GM12875 (cell line): Measurements from ENCODE around the gene RASA3.
"Not testable (repeated sequence)": the region's sequence is repeated elsewhere in the genome, so short reads cannot be mapped to it uniquely, and the experiment has no call there.

Source experiments
- H3K4me3 ChIP-seq: one replicate; pipeline ENCODE4 v1.5.1; 2011; ENCODE audit warnings: low read depth, low read length, control low read depth
- TF ChIP-seq, protein P1 (sequence below): IDR thresholded peaks from 2 replicates; pipeline ENCODE4 v1.5.1; 2011; ENCODE audit warnings: low read depth, mild to moderate bottlenecking, control low read depth, inconsistent platforms, low read length, moderate library complexity, borderline replicate concordance; ENCODE audit not compliant: insufficient read depth

The RASA3 gene

DNA sequence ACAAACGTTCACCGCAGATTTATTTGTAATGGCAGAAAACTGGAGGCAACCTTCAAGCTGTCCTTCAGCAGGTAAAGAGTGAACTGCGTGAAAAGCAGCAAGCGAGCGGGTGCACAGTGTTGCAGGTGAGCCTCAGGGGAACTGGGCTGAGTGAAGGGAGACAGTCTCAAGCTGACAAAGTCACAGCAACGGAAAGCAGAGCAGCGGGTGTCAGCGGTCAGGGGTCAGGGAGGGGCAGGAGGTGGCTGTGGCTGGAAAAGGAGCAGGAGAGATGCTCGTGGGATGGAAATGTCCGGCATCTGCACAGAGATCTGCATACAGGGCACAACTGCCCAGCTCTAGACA is 8.5 kb upstream of the RASA3 start:
- TF ChIP-seq, protein P1, sequence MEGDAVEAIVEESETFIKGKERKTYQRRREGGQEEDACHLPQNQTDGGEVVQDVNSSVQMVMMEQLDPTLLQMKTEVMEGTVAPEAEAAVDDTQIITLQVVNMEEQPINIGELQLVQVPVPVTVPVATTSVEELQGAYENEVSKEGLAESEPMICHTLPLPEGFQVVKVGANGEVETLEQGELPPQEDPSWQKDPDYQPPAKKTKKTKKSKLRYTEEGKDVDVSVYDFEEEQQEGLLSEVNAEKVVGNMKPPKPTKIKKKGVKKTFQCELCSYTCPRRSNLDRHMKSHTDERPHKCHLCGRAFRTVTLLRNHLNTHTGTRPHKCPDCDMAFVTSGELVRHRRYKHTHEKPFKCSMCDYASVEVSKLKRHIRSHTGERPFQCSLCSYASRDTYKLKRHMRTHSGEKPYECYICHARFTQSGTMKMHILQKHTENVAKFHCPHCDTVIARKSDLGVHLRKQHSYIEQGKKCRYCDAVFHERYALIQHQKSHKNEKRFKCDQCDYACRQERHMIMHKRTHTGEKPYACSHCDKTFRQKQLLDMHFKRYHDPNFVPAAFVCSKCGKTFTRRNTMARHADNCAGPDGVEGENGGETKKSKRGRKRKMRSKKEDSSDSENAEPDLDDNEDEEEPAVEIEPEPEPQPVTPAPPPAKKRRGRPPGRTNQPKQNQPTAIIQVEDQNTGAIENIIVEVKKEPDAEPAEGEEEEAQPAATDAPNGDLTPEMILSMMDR: no peak
- no peak overlapping the region for H3K4me3 ChIP-seq

DNA sequence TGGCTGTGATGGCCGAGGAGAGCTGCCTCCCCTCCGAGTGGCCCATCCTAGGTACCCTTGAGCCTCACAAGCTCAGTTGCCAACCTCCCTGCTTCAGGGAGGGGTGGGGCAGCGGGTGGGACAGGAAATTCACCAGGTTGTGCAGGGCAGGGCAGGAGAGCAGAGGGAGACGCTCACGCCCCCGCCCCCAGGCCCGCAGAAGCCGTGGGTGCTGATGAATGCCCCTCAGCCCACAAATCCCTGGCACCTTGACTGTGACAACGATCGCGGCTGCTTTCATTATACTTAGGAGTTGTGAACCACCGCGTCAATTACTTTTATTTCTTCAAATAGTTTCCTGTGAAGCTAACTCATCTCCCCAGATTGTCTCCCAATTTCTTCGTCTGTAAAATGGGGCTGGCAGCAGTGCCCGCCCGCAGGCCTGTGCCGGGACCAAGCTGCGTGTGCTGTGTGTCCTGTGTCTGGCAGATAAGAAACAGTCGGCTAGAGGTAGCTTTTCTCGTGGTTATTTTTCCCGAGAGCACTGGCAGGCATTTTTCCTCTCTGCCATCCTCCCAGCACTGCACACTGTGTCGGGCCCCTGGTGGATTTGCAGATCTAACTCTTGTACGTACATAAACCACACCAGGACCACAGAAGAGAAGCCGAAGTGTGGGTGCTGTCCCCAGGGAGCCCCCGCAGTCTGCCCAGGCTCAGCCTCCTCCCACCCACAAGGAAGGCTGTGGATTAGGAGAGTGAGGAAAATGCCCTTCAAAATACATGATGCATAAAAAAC is 7.9 kb upstream of the RASA3 start:
- H3K4me3 ChIP-seq: no peak overlapping the region
- TF ChIP-seq, protein P1: no peak

DNA sequence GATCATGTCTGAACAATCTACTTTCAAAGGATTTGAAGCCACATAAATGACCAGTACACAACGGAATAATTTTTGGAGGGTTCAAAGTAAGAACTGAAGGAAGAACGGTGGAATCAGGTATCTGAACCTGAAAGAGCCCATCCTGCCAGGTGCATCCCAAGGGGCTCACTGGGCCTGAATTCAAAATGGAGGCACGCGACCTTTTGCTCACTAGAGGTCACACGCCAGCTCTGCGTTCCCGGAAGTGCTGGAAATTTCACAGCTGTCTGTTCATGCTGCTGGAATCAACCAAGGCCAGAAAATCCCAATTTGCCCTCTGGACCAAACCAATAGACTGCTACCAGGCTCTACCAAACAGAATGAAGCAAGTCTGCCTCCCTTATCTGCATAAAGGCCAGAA is 4.2 kb upstream of the RASA3 start:
- H3K4me3 ChIP-seq: no peak overlapping the region
- TF ChIP-seq, protein P1: no peak

DNA sequence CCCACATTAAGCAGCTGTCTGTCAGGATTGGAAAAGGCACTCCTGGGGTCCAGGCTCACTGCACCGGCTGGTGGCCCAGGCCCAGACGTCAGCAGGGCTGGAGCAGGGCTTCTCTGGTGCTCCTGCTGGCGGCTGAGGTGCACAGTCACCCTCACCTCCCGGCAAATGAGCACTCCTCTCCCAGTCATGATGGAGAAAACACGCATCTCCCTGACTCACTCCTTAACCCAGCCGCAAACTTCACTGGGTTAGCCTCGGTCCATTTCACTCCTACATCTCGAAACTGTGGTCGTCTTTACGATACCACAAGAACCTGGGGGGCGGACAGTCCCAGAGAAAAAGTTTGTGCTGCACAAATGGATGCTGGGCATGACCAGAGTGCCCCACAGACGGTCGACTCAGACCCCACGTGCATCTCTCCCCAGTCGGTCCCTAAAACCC is 3.3 kb upstream of the RASA3 start:
- TF ChIP-seq, protein P1: no peak
- no peak overlapping the region for H3K4me3 ChIP-seq

DNA sequence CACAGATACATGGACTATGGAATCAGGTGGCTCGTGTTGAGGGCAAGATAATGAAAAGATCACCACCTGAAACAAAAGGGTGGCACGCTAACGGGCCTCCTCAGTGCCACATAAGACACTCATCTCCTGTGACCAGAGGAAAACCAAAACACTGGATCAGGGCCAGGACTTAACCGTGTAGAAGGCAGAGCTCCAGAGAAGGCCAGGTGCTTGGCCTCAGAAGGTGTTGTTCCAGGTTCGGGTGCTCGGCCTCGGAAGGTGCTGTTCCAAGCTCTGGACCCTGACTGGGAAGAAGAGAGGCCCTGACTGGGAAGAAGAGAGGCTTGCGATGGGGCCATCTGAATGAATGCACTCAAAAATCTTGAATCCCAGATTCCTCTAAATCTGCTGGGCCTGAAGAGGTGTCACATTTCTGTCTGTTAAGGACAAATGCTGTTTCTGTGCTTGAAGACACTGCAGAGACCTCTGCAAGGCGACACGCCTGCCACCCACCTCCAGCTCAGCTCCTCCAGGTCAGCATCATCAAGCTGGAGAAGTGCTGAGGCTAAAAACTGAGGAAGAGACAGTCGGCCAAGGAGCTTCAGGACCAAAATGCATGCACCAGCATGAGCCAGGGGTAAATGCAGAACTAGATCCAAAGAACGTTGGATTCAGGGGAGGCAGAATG is 2.7 kb upstream of the RASA3 start:
- TF ChIP-seq, protein P1: no peak
- no peak overlapping the region for H3K4me3 ChIP-seq

DNA sequence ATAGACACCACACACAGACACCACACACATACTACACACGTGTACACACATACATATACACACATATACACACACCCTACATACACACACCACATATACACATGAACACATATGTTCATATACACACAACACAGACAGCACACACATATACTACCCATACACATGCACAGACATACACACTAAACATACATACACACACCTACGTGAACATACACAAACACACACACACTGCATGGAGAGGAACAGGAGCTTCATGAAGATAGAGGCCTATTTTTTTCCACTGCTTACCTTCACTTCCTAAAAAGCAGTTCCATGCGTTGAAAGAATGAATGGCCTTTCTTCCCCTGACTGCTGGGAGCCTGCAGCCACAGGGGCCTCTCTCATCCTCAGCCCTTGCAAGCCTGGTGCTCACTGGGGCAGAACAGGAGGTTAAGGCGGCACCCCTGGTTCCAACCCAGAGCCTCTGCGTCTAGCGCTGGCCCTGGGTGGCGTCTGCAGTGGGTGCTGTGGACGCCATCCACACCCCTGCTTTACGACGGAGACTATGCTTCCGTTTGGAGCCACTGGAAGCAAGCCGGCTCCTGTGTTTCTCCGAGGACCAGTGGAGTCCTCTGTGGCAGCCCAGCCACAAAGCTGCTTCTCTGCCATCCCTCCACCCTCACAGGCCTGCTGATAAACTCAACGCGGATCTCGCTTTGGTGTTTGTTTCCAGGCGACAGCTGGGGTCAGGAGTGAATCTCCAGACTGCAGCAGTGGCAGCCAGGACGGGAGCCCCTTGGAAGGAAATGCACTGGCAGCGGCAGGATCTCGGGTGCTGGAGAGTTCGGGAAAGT is 1.9 kb upstream of the RASA3 start:
- H3K4me3 ChIP-seq: no peak overlapping the region
- TF ChIP-seq, protein P1: no peak

DNA sequence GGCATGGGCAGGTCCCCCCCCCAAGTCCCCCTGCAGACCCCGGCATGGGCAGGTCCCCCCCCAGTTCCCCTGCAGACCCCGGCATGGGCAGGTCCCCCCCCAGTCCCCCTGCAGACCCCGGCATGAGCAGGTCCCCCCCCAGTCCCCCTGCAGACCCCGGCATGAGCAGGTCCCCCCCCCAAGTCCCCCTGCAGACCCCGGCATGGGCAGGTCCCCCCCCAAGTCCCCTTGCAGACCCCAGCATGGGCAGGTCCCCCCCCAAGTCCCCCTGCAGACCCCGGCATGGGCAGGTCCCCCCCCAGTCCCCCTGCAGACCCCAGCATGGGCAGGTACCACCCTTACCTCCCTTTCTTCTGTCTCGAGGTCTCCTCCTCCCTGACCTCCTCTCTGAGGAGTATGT is 1.1 kb upstream of the RASA3 start:
- not testable (repeated sequence) for H3K4me3 ChIP-seq

DNA sequence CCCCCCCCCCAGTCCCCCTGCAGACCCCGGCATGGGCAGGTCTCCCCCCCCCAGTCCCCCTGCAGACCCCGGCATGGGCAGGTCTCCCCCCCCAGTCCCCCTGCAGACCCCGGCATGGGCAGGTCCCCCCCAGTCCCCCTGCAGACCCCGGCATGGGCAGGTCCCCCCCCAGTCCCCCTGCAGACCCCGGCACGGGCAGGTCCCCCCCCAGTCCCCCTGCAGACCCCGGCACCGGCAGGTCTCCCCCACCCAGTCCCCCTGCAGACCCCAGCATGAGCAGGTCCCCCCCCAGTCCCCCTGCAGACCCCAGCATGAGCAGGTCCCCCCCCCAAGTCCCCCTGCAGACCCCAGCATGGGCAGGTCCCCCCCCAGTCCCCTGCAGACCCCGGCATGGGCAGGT is 703 bp upstream of the RASA3 start:
- not testable (repeated sequence) for H3K4me3 ChIP-seq
